A673 (cell line): Measurements from ENCODE around the gene SLC2A13. TPM values are rescaled to one million over a fixed set of nuclear protein-coding genes. Genes with fewer than 3 reads are reported as not detected.
A peak's percentile ranks its signal among the peaks of the same experiment; 100 is the strongest.

Experiments used
- BruUV-seq: library from RNA; stranded (reverse); fragments of 400-500 nt; replicated peaks from 2 replicates; lab custom pipeline; 2021; lab: Mats Ljungman, UMichigan
- CTCF ChIA-PET: fragments of 300-600 bp; sonication (Branson Sonifier 250); formaldehyde crosslinking; loops from one replicate; lab custom pipeline; 2022; ENCODE audit warnings: antibody characterized with exemption; lab: Charles Lee
- POLR2A ChIA-PET: fragments of 300-600 bp; sonication (Branson Sonifier 250); formaldehyde crosslinking; loops from one replicate; lab custom pipeline; 2022; ENCODE audit warnings: antibody characterized with exemption; ENCODE audit not compliant: low non-redundant PET; lab: Charles Lee
- DNase-seq: peaks from one replicate; pipeline ENCODE4 v3.0.0-alpha.2; 2015; ENCODE audit warnings: low spot score
- H3K27ac ChIP-seq: fragments of 200-600 bp; sonication (generic); 2 replicates; pipeline ENCODE4 v1.5.1; 2016; ENCODE audit warnings: mixed run types, low read depth, mild to moderate bottlenecking, mixed read lengths, antibody characterized with exemption, low read length; ENCODE audit not compliant: poor library complexity, severe bottlenecking
- H3K27me3 ChIP-seq: fragments of 200-600 bp; sonication (generic); replicated peaks from 2 replicates; pipeline ENCODE4 v1.6.1; 2017; ENCODE audit warnings: mixed run types, low read depth, mild to moderate bottlenecking, mixed read lengths, antibody characterized with exemption, low read length; ENCODE audit not compliant: insufficient read depth, poor library complexity
- H3K36me3 ChIP-seq: fragments of 200-600 bp; sonication (generic); 2 replicates; pipeline ENCODE4 v1.6.1; 2016; ENCODE audit warnings: mixed run types, mild to moderate bottlenecking, mixed read lengths, antibody characterized with exemption, low read length; ENCODE audit not compliant: insufficient read depth, poor library complexity, severe bottlenecking
- H3K4me1 ChIP-seq: fragments of 200-600 bp; sonication (generic); 2 replicates; pipeline ENCODE4 v1.6.1; 2017; ENCODE audit warnings: mixed run types, mild to moderate bottlenecking, mixed read lengths, antibody characterized with exemption, low read length; ENCODE audit not compliant: insufficient read depth, poor library complexity, severe bottlenecking
- H3K4me3 ChIP-seq: fragments of 200-600 bp; sonication (generic); 2 replicates; pipeline ENCODE4 v1.5.1; 2016; ENCODE audit warnings: low read depth, mixed run types, mild to moderate bottlenecking, mixed read lengths, low read length; ENCODE audit not compliant: poor library complexity, severe bottlenecking
- H3K9me3 ChIP-seq: fragments of 200-600 bp; sonication (generic); 2 replicates; pipeline ENCODE4 v1.6.1; 2016; ENCODE audit warnings: mixed run types, low read depth, mild to moderate bottlenecking, mixed read lengths, antibody characterized with exemption, low read length; ENCODE audit not compliant: poor library complexity, severe bottlenecking
- CTCF ChIP-seq: fragments of 300-800, 200-600 bp; sonication (generic); conservative IDR thresholded peaks from 2 replicates; pipeline ENCODE4 v1.5.1; 2017; ENCODE audit warnings: low read depth, mild to moderate bottlenecking, antibody characterized with exemption, low read length, moderate library complexity, mixed read lengths
- EZH2 ChIP-seq: fragments of 200-600 bp; sonication (generic); IDR thresholded peaks from 2 replicates; pipeline ENCODE4 v1.6.1; 2017; ENCODE audit warnings: borderline replicate concordance, low read depth, mild to moderate bottlenecking, mixed read lengths, antibody characterized with exemption, low read length; ENCODE audit not compliant: poor library complexity, severe bottlenecking
- intact Hi-C: fragments of 100-400 bp; cut with micrococcal nuclease; formaldehyde crosslinking; loops from one replicate; pipeline ENCODE4 v1.10.0; 2022; ENCODE audit not compliant: unreplicated experiment
- total RNA-seq: library from RNA; stranded (reverse); gene quantifications from 2 replicates; pipeline ENCODE4 v1.2.3, GENCODE V29; 2021

The SLC2A13 gene
- total RNA-seq, 1 experiment from 2014 or later: 9.1 TPM

GRCh38 chr12:39830852-39831520 is 274.9 kb downstream of the SLC2A13 start:
- H3K4me1 ChIP-seq: no peaks in the 10 kb centered on the region
- CTCF ChIA-PET: no interaction called here
- no peak overlapping the region for H3K4me3 ChIP-seq
- no peaks in the 10 kb centered on the region for H3K9me3 ChIP-seq
- no peaks in the 10 kb centered on the region for H3K36me3 ChIP-seq
- no peak for DNase-seq
- POLR2A ChIA-PET: no interaction called here
- intact Hi-C loops: no loop called here
- no TSS peak for BruUV-seq
- H3K27me3 ChIP-seq: no peaks in the 10 kb centered on the region
- TF ChIP-seq CTCF (no peak), EZH2 (no peak)
- no peak overlapping the region for H3K27ac ChIP-seq

- H3K4me3 ChIP-seq: no peak overlapping the region
- intact Hi-C loops: no loop called here
- no peaks in the 10 kb centered on the region for H3K9me3 ChIP-seq
- TF ChIP-seq CTCF (no peak), EZH2 (no peak)
- ChIA-PET POLR2A (no interaction called here), CTCF (no interaction called here)
- no peak for DNase-seq
- H3K27ac ChIP-seq: no peak overlapping the region
- no peaks in the 10 kb centered on the region for H3K36me3 ChIP-seq
- BruUV-seq: no TSS peak
- H3K4me1 ChIP-seq: peaks cover 7% of the 10 kb centered on the region
- no peaks in the 10 kb centered on the region for H3K27me3 ChIP-seq
Observed at GRCh38 chr12:39830171-39830570, 275.7 kb downstream of the SLC2A13 start.

- CTCF ChIA-PET: no interaction called here
- intact Hi-C loops: no loop called here
- H3K36me3 ChIP-seq: no peaks in the 10 kb centered on the region
- POLR2A ChIA-PET: no interaction called here
- peak; percentile 25; the same call in 1 of the 2 replicates for TF ChIP-seq CTCF
- no peak for TF ChIP-seq EZH2
- no peak overlapping the region for H3K27ac ChIP-seq
- BruUV-seq: no TSS peak
- H3K4me3 ChIP-seq: no peak overlapping the region
- peaks cover 11% of the 10 kb centered on the region for H3K4me1 ChIP-seq
- no peaks in the 10 kb centered on the region for H3K27me3 ChIP-seq
- peak; percentile 39 for DNase-seq
- no peaks in the 10 kb centered on the region for H3K9me3 ChIP-seq
Observed at GRCh38 chr12:39824505-39825212, 281.2 kb downstream of the SLC2A13 start.
